Activated CD8-positive, alpha-beta T cell treated with anti-CD3 and anti-CD28 coated beads for 36 hours (primary cell): ENCODE data around the gene MTUS2. TPM values are rescaled to one million over a fixed set of nuclear protein-coding genes. Genes with fewer than 3 reads are reported as not detected.

Experiments
- ATAC-seq: fragments of 200-7000 bp; cut with Tn5 transposase; one replicate; pipeline ENCODE4 v1.10.0; 2021; ENCODE audit warnings: mild to moderate bottlenecking, moderate library complexity
- CTCF ChIA-PET: fragments of 350-600 bp; sonication (Branson Sonifier 250); formaldehyde crosslinking; loops from one replicate; lab custom pipeline; 2021; ENCODE audit warnings: antibody characterized with exemption; lab: Charles Lee
- POLR2A ChIA-PET: fragments of 350-600 bp; sonication (Branson Sonifier 250); formaldehyde crosslinking; loops from one replicate; lab custom pipeline; 2021; ENCODE audit warnings: antibody characterized with exemption; lab: Charles Lee
- DNase-seq: peaks from one replicate; pipeline ENCODE4 v3.0.0-alpha.2; 2020
- H3K27ac Mint-ChIP-seq: one replicate; pipeline ENCODE4 v1.8.0; 2021; ENCODE audit warnings: mild to moderate bottlenecking, mixed read lengths
- H3K27me3 Mint-ChIP-seq: one replicate; pipeline ENCODE4 v1.8.0; 2021; ENCODE audit warnings: mixed read lengths
- H3K36me3 Mint-ChIP-seq: one replicate; pipeline ENCODE4 v1.8.0; 2021; ENCODE audit warnings: low read depth, mixed read lengths
- H3K4me1 Mint-ChIP-seq: one replicate; pipeline ENCODE4 v1.8.0; 2021; ENCODE audit warnings: low read depth, mixed read lengths
- H3K4me3 Mint-ChIP-seq: one replicate; pipeline ENCODE4 v1.8.0; 2021; ENCODE audit warnings: mild to moderate bottlenecking, moderate library complexity, mixed read lengths
- H3K9me3 Mint-ChIP-seq: one replicate; pipeline ENCODE4 v1.8.0; 2021; ENCODE audit warnings: mixed read lengths
- intact Hi-C: fragments of 100-400 bp; cut with micrococcal nuclease; formaldehyde crosslinking; loops from one replicate; pipeline ENCODE4 v1.10.0; 2022
- total RNA-seq, 2 experiments: library from RNA; stranded (reverse); gene quantifications; one replicate each; pipeline ENCODE4 v1.2.3, GENCODE V29; 2021
- TF ChIP-seq, protein P1 (sequence below): fragments of 200-600 bp; IDR thresholded peaks from one replicate; pipeline ENCODE4 v1.8.0; 2022; ENCODE audit warnings: antibody characterized with exemption, mild to moderate bottlenecking

The MTUS2 gene
- total RNA-seq, 2 experiments from 2014 or later = not detected

DNA sequence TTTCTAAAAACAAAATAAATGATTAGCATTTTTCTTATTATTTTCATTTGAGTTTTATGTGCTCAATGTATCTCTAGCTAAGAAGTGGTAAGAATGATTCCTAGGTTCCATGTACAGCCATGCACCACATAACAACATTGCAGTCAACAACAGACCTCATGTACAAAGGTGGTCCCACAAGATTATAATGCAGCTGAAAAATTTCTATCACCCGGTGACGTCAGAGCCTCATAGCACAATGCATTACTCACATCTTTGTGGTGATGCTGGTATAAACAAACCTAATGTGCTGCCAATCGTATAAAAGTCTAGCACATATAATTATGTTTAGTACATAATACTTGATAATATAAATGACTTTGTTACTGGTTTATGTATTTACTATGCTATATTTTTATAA, 654.9 kb downstream of the MTUS2 start:
- ATAC-seq (no peak), DNase-seq (no peak)
- no peaks in the 10 kb centered on the region for H3K9me3 Mint-ChIP-seq
- TF ChIP-seq, protein P1, sequence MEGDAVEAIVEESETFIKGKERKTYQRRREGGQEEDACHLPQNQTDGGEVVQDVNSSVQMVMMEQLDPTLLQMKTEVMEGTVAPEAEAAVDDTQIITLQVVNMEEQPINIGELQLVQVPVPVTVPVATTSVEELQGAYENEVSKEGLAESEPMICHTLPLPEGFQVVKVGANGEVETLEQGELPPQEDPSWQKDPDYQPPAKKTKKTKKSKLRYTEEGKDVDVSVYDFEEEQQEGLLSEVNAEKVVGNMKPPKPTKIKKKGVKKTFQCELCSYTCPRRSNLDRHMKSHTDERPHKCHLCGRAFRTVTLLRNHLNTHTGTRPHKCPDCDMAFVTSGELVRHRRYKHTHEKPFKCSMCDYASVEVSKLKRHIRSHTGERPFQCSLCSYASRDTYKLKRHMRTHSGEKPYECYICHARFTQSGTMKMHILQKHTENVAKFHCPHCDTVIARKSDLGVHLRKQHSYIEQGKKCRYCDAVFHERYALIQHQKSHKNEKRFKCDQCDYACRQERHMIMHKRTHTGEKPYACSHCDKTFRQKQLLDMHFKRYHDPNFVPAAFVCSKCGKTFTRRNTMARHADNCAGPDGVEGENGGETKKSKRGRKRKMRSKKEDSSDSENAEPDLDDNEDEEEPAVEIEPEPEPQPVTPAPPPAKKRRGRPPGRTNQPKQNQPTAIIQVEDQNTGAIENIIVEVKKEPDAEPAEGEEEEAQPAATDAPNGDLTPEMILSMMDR = no peak
- CTCF ChIA-PET = interaction anchor here (0.7 kb wide), 1 partner anchor 32 kb away, joined by 3 read pairs; no protein-coding TSS in a partner anchor
- no peaks in the 10 kb centered on the region for H3K4me1 Mint-ChIP-seq
- H3K27ac Mint-ChIP-seq = no peak overlapping the region
- no peaks in the 10 kb centered on the region for H3K36me3 Mint-ChIP-seq
- peaks cover 4% of the 10 kb centered on the region for H3K27me3 Mint-ChIP-seq
- intact Hi-C loops = no loop called here
- POLR2A ChIA-PET = no interaction called here
- H3K4me3 Mint-ChIP-seq = no peak overlapping the region

DNA sequence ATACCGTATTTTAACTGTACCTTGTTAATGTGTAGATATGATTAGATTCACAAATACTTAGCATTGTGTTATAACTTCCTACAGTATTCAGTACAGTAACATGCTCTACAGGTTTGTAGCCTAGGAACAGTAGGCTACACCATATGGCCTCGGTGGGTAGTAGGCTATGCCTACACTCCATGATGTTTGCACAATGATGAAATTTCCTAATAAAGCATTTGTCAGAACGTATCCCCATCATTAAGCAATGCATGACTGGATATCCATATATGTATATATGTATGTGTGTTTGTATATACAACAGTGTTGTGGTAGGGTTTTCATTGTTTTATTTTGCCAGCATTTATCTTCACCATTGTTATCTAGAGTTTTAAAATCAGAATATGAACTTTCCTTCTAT, 655.9 kb downstream of the MTUS2 start:
- Mint-ChIP-seq H3K27me3 (peaks cover 6% of the 10 kb centered on the region), H3K9me3 (no peaks in the 10 kb centered on the region)

DNA sequence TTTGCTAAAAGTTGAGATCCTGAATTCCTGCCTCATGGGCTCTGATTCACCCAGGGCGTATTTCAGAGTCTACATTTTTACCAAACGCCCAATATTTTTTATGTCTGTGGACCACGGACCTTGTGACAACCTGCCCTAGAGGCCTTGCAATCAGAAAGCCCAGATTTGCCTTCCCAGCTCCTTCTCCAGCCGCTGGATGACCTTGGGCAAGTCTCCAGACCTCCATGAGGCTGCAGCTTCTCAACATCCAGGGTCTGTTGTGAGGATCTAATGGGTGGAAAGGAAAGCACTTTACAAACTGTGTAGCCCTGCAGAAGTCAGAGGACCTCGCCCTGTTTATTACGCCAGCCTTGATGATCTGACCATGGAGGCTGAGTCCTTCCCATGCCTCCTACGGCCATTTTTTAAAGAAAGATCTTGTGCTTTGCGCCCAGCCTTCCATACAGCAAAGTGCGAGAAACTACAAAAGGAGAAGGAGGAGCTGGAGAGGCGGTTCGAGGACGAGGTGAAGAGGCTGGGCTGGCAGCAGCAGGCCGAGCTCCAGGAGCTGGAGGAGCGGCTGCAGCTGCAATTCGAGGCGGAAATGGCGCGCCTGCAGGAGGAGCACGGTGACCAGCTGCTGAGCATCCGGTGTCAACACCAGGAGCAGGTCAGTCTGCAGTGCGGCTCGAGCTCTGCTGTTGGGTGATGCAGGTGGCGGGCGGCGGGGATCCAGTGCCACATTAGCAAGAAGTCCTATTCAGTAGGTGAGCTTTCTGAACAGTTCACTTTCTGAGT, 659.8 kb downstream of the MTUS2 start:
- Mint-ChIP-seq H3K36me3 (no peaks in the 10 kb centered on the region), H3K27ac (no peak overlapping the region), H3K27me3 (peaks cover 6% of the 10 kb centered on the region), H3K4me3 (no peak overlapping the region), H3K9me3 (no peaks in the 10 kb centered on the region), H3K4me1 (no peaks in the 10 kb centered on the region)
- ATAC-seq (no peak), DNase-seq (no peak)
- TF ChIP-seq, protein P1 = no peak
- CTCF ChIA-PET = interaction anchor here (1.5 kb wide), 1 partner anchor 29 kb away, joined by 4 read pairs; no protein-coding TSS in a partner anchor
- POLR2A ChIA-PET = no interaction called here
- intact Hi-C loops = no loop called here

More for the DNA sequence above, 655.9 kb downstream of the MTUS2 start:
- no peak overlapping the region for H3K4me3 Mint-ChIP-seq
- ChIA-PET CTCF (interaction anchor here (1.4 to 1.7 kb wide), 2 partner anchors 12 to 32 kb away, joined by 3 to 8 read pairs; no protein-coding TSS in a partner anchor), POLR2A (no interaction called here)
- H3K27ac Mint-ChIP-seq = no peak overlapping the region
- no peaks in the 10 kb centered on the region for H3K36me3 Mint-ChIP-seq
- no peaks in the 10 kb centered on the region for H3K4me1 Mint-ChIP-seq
- ATAC-seq = no peak
- no peak for DNase-seq
- intact Hi-C loops = no loop called here
- TF ChIP-seq, protein P1 = no peak

DNA sequence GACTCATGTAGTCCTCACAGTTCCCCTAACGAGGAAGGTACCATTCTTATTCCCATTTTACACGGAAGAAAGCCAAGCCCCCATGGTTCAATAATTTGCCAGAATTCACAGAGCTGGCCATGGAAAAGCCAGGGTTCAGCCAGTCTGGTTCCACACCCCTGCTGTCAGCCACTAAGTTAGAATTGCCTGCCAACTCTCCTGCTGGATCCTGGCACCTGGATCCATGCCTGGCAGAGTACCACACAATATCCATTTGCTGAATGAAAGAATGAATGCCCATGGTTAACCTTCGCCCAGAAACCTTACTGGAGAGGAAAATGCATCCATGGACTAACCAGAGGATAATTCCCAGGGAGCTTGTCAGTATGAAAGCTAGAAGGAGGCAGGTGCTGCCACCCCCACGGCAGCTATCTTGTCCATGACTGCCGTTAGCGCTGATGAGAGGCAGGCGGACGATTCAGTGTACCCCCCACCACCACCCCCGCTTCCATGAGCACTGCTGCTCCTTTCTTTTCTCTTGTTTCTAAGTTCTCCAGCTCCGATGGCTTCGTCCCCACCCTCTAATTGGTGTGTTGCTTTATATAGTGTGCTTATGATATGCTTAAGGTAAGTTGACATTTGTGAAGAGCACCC, 660.9 kb downstream of the MTUS2 start:
- TF ChIP-seq, protein P1 = no peak
- Mint-ChIP-seq H3K36me3 (no peaks in the 10 kb centered on the region), H3K27me3 (peaks cover 6% of the 10 kb centered on the region), H3K4me1 (no peaks in the 10 kb centered on the region), H3K4me3 (no peak overlapping the region), H3K9me3 (no peaks in the 10 kb centered on the region), H3K27ac (no peak overlapping the region)
- intact Hi-C loops = no loop called here
- POLR2A ChIA-PET = no interaction called here
- ATAC-seq = no peak
- CTCF ChIA-PET = interaction anchor here (1.5 kb wide), 1 partner anchor 28 kb away, joined by 4 read pairs; no protein-coding TSS in a partner anchor
- no peak for DNase-seq

DNA sequence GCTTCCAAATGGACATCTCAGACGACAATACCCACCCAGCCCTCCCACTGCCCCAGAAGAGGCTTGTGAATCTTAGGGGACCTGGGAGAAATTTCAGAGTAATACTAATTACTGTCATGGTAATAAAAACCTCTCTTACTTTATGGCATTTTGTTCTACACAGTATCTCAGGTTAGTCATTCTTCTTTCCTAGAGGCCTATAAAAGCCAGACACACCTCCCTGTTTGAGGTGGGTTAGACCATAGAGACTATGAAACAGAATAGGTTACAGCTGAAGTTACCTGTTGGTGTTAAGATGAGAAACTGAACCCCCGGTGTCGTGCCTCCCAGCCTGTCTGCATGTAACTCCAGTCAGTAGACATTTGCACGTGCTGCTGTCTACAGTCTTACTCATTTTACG, 661.5 kb downstream of the MTUS2 start:
- H3K27ac Mint-ChIP-seq = no peak overlapping the region
- H3K4me1 Mint-ChIP-seq = no peaks in the 10 kb centered on the region
- no peak for ATAC-seq
- ChIA-PET CTCF (no interaction called here), POLR2A (no interaction called here)
- TF ChIP-seq, protein P1 = no peak
- no peak overlapping the region for H3K4me3 Mint-ChIP-seq
- H3K27me3 Mint-ChIP-seq = peaks cover 6% of the 10 kb centered on the region
- no peak for DNase-seq
- intact Hi-C loops = no loop called here
- H3K36me3 Mint-ChIP-seq = no peaks in the 10 kb centered on the region
- no peaks in the 10 kb centered on the region for H3K9me3 Mint-ChIP-seq
